Breast epithelium (tissue), 3 donors: Measurements from ENCODE around the gene PPP6C.

ENCODE experiments used
- POLR2A ChIP-seq: fragments of 450-650 bp; IDR thresholded peaks from one replicate; pipeline ENCODE4 v1.6.1; 2016; ENCODE audit warnings: antibody characterized with exemption, mild to moderate bottlenecking, moderate library complexity
- TF ChIP-seq, protein P1 (sequence below), 3 donors: fragments of 450-650 bp; IDR thresholded peaks; one replicate each; pipeline ENCODE4 v1.5.1; 2016 to 2017; ENCODE audit warnings: antibody characterized with exemption in 3 of 3, mild to moderate bottlenecking in 3 of 3, moderate library complexity in 3 of 3

DNA sequence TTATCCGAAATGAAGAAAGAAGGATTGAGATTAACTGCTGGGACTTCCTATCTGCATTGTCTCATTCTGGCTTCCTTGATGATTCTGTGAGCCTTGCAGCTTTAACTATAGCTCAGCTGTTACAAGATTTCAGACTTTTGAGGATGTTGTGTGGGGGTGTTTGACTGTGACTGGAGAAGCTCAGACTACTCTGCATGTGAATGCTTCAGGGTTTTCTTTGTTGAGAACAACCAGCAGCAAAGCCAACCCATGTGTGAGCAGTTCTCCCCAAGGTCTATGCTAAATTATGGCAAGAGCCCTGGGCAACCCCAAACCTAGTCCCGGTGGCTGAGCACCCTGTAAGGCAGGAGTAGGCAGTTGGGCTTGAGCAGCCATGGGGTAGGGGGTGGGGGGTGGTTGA lies 37.9 kb downstream of the PPP6C start:
- TF ChIP-seq POLR2A, result no peak
- TF ChIP-seq, protein P1, sequence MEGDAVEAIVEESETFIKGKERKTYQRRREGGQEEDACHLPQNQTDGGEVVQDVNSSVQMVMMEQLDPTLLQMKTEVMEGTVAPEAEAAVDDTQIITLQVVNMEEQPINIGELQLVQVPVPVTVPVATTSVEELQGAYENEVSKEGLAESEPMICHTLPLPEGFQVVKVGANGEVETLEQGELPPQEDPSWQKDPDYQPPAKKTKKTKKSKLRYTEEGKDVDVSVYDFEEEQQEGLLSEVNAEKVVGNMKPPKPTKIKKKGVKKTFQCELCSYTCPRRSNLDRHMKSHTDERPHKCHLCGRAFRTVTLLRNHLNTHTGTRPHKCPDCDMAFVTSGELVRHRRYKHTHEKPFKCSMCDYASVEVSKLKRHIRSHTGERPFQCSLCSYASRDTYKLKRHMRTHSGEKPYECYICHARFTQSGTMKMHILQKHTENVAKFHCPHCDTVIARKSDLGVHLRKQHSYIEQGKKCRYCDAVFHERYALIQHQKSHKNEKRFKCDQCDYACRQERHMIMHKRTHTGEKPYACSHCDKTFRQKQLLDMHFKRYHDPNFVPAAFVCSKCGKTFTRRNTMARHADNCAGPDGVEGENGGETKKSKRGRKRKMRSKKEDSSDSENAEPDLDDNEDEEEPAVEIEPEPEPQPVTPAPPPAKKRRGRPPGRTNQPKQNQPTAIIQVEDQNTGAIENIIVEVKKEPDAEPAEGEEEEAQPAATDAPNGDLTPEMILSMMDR (IDR thresholded peaks at IDR 0.05), result no peak
